GM23338 (cell line): ENCODE measurements around the gene CCDC97.

Experiments
- EZH2 ChIP-seq: fragments of 200-600 bp; sonication (generic); IDR thresholded peaks from one replicate; pipeline ENCODE4 v1.8.0; 2017; ENCODE audit warnings: antibody characterized with exemption, mild to moderate bottlenecking, low read depth; ENCODE audit not compliant: unreplicated experiment
- EZH2phosphoT487 ChIP-seq: fragments of 200-600 bp; sonication (generic); IDR thresholded peaks from one replicate; pipeline ENCODE4 v1.8.1; 2018; ENCODE audit warnings: antibody characterized with exemption; ENCODE audit not compliant: unreplicated experiment
- JUNB ChIP-seq: IDR thresholded peaks from one replicate; pipeline ENCODE4 v1.6.1; 2016; ENCODE audit warnings: antibody characterized with exemption; ENCODE audit not compliant: unreplicated experiment
- POLR2AphosphoS5 ChIP-seq: IDR thresholded peaks from 2 replicates; pipeline ENCODE4 v1.6.1; 2016; ENCODE audit warnings: antibody characterized with exemption, low read depth
- STAT1 ChIP-seq: IDR thresholded peaks from one replicate; pipeline ENCODE4 v1.6.1; 2016; ENCODE audit warnings: antibody characterized with exemption; ENCODE audit not compliant: unreplicated experiment
- TF ChIP-seq, protein P1 (sequence below), 2 experiments: fragments of 200-600 bp in 1 of 2; sonication (generic) in 1 of 2; conservative IDR thresholded peaks; 2 replicates each; pipeline versions ENCODE4 v1.5.1 to v1.6.1; 2016 to 2017; ENCODE audit warnings: antibody characterized with exemption in 2 of 2, low read depth in 2 of 2, mild to moderate bottlenecking in 2 of 2, moderate library complexity in 1 of 2
- TF ChIP-seq, protein P2 (sequence below): IDR thresholded peaks from one replicate; pipeline ENCODE4 v1.6.1; 2018; ENCODE audit warnings: antibody characterized with exemption; ENCODE audit not compliant: unreplicated experiment
- TF ChIP-seq, protein P3 (sequence below): IDR thresholded peaks from 2 replicates; pipeline ENCODE4 v1.6.1; 2016; ENCODE audit warnings: antibody characterized with exemption

DNA sequence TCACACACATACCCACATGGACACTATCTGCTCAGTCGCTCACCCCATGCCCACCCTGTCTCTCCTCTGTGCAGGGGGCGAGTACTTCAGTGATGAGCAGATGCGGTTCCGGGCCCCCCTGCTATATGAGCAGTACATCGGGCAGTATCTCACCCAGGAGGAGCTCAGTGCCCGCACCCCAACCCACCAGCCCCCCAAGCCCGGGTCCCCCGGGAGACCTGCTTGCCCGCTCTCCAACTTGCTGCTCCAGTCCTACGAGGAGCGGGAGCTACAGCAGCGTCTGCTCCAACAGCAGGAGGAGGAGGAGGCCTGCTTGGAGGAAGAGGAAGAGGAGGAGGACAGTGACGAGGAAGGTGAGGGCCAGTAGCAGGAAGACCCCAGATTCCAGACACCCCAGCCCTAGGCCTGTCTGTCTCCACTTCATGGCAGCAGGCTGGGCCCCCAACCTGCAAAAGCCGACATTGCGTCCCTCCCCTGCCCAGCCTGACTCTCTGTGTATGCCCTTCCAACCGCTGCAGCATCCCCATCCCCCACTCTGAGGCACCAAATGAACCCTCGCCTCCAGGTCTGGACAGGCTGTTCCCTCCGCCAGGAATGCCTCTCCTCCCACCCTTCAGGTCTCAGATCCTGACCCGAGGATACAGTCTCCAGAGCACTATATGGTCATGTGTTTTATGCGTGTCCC is 9.7 kb downstream of the CCDC97 start:
- TF ChIP-seq, protein P1, sequence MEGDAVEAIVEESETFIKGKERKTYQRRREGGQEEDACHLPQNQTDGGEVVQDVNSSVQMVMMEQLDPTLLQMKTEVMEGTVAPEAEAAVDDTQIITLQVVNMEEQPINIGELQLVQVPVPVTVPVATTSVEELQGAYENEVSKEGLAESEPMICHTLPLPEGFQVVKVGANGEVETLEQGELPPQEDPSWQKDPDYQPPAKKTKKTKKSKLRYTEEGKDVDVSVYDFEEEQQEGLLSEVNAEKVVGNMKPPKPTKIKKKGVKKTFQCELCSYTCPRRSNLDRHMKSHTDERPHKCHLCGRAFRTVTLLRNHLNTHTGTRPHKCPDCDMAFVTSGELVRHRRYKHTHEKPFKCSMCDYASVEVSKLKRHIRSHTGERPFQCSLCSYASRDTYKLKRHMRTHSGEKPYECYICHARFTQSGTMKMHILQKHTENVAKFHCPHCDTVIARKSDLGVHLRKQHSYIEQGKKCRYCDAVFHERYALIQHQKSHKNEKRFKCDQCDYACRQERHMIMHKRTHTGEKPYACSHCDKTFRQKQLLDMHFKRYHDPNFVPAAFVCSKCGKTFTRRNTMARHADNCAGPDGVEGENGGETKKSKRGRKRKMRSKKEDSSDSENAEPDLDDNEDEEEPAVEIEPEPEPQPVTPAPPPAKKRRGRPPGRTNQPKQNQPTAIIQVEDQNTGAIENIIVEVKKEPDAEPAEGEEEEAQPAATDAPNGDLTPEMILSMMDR (conservative IDR thresholded peaks at IDR 0.05; ENCODE audit: low read depth in 2 of 2), result no peak
- no peak for TF ChIP-seq POLR2AphosphoS5
- TF ChIP-seq, protein P2, sequence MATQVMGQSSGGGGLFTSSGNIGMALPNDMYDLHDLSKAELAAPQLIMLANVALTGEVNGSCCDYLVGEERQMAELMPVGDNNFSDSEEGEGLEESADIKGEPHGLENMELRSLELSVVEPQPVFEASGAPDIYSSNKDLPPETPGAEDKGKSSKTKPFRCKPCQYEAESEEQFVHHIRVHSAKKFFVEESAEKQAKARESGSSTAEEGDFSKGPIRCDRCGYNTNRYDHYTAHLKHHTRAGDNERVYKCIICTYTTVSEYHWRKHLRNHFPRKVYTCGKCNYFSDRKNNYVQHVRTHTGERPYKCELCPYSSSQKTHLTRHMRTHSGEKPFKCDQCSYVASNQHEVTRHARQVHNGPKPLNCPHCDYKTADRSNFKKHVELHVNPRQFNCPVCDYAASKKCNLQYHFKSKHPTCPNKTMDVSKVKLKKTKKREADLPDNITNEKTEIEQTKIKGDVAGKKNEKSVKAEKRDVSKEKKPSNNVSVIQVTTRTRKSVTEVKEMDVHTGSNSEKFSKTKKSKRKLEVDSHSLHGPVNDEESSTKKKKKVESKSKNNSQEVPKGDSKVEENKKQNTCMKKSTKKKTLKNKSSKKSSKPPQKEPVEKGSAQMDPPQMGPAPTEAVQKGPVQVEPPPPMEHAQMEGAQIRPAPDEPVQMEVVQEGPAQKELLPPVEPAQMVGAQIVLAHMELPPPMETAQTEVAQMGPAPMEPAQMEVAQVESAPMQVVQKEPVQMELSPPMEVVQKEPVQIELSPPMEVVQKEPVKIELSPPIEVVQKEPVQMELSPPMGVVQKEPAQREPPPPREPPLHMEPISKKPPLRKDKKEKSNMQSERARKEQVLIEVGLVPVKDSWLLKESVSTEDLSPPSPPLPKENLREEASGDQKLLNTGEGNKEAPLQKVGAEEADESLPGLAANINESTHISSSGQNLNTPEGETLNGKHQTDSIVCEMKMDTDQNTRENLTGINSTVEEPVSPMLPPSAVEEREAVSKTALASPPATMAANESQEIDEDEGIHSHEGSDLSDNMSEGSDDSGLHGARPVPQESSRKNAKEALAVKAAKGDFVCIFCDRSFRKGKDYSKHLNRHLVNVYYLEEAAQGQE, result no peak
- TF ChIP-seq EZH2phosphoT487, result no peak
- TF ChIP-seq EZH2, result no peak
- TF ChIP-seq, protein P3, sequence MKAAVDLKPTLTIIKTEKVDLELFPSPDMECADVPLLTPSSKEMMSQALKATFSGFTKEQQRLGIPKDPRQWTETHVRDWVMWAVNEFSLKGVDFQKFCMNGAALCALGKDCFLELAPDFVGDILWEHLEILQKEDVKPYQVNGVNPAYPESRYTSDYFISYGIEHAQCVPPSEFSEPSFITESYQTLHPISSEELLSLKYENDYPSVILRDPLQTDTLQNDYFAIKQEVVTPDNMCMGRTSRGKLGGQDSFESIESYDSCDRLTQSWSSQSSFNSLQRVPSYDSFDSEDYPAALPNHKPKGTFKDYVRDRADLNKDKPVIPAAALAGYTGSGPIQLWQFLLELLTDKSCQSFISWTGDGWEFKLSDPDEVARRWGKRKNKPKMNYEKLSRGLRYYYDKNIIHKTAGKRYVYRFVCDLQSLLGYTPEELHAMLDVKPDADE, result no peak
- no peak for TF ChIP-seq STAT1
- TF ChIP-seq JUNB, result no peak
